HepG2 (cell line): ENCODE results near the gene POC1A. TPM values are rescaled to one million over a fixed set of nuclear protein-coding genes. Genes with fewer than 3 reads are reported as not detected.

Experiments used
- DMTF1 ChIP-seq: sonication (generic); formaldehyde crosslinking; IDR thresholded peaks from 2 replicates; pipeline ENCODE4 v1.4.0; 2020; ENCODE audit warnings: mild to moderate bottlenecking, missing genetic modification reagents
- HMGXB3 ChIP-seq: sonication (generic); formaldehyde crosslinking; IDR thresholded peaks from 2 replicates; pipeline ENCODE4 v1.4.0; 2020; ENCODE audit warnings: missing genetic modification reagents, borderline replicate concordance
- IKZF4 ChIP-seq: sonication (generic); formaldehyde crosslinking; IDR thresholded peaks from 2 replicates; pipeline ENCODE4 v1.5.1; 2020; ENCODE audit warnings: borderline replicate concordance, mild to moderate bottlenecking, low read depth, missing genetic modification reagents; ENCODE audit errors: not compliant biosample characterization
- JUND ChIP-seq: sonication (generic); formaldehyde crosslinking; IDR thresholded peaks from 2 replicates; pipeline ENCODE4 v1.8.0; 2022; ENCODE audit warnings: mild to moderate bottlenecking, missing genetic modification reagents
- PATZ1 ChIP-seq: sonication (generic); formaldehyde crosslinking; IDR thresholded peaks from 2 replicates; pipeline ENCODE4 v1.4.0; 2020; ENCODE audit warnings: missing genetic modification reagents
- PBX3 ChIP-seq: sonication (generic); formaldehyde crosslinking; IDR thresholded peaks from 2 replicates; pipeline ENCODE4 v1.8.1; 2023; ENCODE audit warnings: missing genetic modification reagents, inconsistent platforms, borderline replicate concordance
- SMC3 ChIP-seq: IDR thresholded peaks from 2 replicates; pipeline ENCODE4 v1.6.1; 2011; ENCODE audit warnings: low read length, improper control_type of control experiment
- SRY ChIP-seq: sonication (generic); formaldehyde crosslinking; IDR thresholded peaks from 2 replicates; pipeline ENCODE4 v1.8.0; 2022; ENCODE audit warnings: mild to moderate bottlenecking, missing genetic modification reagents
- THAP7 ChIP-seq: sonication (generic); formaldehyde crosslinking; IDR thresholded peaks from 2 replicates; pipeline ENCODE4 v1.8.1; 2023; ENCODE audit warnings: mild to moderate bottlenecking, missing genetic modification reagents
- ZBTB37 ChIP-seq: sonication (generic); formaldehyde crosslinking; IDR thresholded peaks from 2 replicates; pipeline ENCODE4 v1.4.0; 2020; ENCODE audit warnings: mild to moderate bottlenecking, missing genetic modification reagents
- ZKSCAN5 ChIP-seq: sonication (generic); formaldehyde crosslinking; IDR thresholded peaks from 2 replicates; pipeline ENCODE4 v1.5.1; 2020; ENCODE audit warnings: mild to moderate bottlenecking, missing genetic modification reagents
- ZMAT3 ChIP-seq: sonication (generic); formaldehyde crosslinking; conservative IDR thresholded peaks from 2 replicates; pipeline ENCODE4 v1.7.0; 2021; ENCODE audit warnings: missing genetic modification reagents
- polyA plus RNA-seq, 8 experiments: library from polyadenylated mRNA; depleted of rRNA in 3 of 8; stranded (reverse) in 7 of 8; unstranded in 1 of 8; fragments of >200 nt; fragmentation: Illumina TruSeq in 4 of 8; extraction: Trizol in 4 of 8; gene quantifications; 2 replicates each; pipeline versions ENCODE4 v1.2.1 to v1.2.3, GENCODE V29; 2011 to 2016; ENCODE audit warnings: low read depth in 4 of 8, missing spikeins in 1 of 8, mixed read lengths in 1 of 8; ENCODE audit not compliant: insufficient read depth in 1 of 8
- total RNA-seq, 5 experiments: library from RNA; depleted of rRNA; stranded (reverse); fragments of >200 nt; fragmentation: Illumina TruSeq; extraction: Trizol; gene quantifications; 2 replicates each; pipeline ENCODE4 v1.2.3, GENCODE V29; 2016; ENCODE audit warnings: low read depth in 1 of 5

Gene POC1A
- total and polyA plus RNA-seq, 2 of the 13 experiments (the other 11 are each of a cell fraction or from before 2014, with no cell fraction given): 14.6 to 20.0 TPM

- TF ChIP-seq HMGXB3 (CRISPR knock-in tag) (no peak), THAP7 (CRISPR knock-in tag) (no peak), PATZ1 (CRISPR knock-in tag) (no peak), SRY (CRISPR knock-in tag) (no peak), ZKSCAN5 (CRISPR knock-in tag) (no peak), JUND (no peak), SMC3 (no peak), IKZF4 (CRISPR knock-in tag) (no peak), ZMAT3 (CRISPR knock-in tag) (no peak), ZBTB37 (no peak), DMTF1 (no peak), PBX3 (CRISPR knock-in tag) (no peak)
These were observed 87.2 kb downstream of the POC1A start (continued) for GRCh38 chr3:52067046-52067445.
